GM18858 (cell line): ENCODE measurements around the gene MYBBP1A.

Source experiments
- ATAC-seq: cut with Tn5 transposase; IDR thresholded peaks from one replicate; pipeline ENCODE4 v1.9.1; 2021; ENCODE audit not compliant: unreplicated experiment

Gene MYBBP1A

DNA sequence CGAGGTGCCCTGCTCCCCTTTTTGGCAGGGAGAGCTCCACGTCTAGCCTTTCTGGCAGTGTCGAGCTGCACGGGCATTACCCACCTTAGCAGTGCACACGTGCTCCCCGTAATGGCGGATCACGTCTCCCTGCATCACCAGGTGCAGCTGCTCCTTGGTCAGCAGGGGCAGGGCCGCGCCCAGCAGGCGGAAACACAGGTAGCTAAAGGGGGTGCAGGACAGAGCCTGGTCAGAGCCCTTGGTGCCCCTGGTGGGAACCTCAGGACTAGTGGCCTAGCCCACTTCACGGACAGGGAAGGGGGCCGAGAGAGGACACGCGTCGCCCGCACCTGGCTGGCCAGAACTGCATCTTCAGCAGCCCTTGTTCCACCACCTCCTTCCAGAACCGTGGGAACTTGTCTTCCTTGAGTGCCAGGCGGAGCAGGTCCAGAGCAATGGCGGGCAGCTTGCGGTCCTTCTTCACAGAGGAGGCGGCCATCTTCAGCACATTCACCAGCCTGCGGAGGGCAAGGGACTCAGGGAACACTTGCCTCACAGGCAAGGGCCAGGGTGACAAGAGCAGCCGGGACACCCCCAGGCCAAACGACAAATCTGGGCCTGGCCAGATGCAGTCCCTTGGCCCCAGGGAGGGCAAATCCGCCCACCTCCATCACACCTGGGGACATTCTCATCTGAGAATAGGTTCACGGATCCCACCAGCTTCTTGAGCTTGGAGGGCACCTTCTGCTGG, 3.2 kb downstream of the MYBBP1A start:
- no peak for ATAC-seq

DNA sequence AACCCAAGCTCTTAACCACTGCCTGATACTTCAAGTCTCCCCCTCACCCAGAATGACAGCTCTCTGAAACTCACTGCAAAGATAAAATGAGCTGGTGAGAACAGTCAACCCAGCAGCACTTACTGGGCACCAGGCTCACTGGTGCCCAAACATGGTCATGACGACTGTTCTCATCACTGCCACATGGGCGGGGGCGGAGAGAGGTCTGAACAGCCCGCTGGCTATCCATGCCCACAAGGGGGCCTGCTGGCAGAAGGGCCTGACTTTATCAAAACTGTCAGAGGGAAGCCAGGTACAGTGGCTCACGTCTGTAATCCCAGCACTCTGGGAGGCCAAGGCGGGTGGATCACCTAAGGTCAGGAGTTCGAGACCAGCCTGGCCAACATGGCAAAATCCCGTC, 4.0 kb downstream of the MYBBP1A start:
- ATAC-seq: no peak

DNA sequence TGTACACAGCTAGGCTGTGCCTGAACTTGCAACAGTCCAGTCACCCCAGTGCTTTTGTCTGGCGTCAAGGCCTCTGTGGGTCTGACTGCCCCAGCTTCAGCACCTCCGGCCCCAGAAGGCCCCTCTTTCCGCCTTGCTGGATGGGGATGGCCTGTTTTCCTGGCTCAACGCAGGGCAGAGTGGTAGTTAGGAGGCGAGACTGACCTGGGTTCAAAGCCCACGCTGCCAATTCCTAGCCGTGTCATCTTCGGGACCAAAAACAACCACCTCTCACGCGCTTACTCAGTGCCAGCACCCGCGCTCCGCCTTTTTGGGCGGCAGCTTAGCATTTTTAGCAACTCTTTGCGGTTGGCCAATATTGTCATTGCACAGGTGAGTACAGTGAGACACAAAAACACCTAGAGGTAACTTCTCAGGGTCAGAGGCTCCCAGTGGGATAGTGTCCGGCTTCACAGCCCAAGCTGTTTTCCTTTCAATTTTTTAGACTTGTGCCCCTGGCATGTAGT, 4.6 kb downstream of the MYBBP1A start:
- no peak for ATAC-seq

DNA sequence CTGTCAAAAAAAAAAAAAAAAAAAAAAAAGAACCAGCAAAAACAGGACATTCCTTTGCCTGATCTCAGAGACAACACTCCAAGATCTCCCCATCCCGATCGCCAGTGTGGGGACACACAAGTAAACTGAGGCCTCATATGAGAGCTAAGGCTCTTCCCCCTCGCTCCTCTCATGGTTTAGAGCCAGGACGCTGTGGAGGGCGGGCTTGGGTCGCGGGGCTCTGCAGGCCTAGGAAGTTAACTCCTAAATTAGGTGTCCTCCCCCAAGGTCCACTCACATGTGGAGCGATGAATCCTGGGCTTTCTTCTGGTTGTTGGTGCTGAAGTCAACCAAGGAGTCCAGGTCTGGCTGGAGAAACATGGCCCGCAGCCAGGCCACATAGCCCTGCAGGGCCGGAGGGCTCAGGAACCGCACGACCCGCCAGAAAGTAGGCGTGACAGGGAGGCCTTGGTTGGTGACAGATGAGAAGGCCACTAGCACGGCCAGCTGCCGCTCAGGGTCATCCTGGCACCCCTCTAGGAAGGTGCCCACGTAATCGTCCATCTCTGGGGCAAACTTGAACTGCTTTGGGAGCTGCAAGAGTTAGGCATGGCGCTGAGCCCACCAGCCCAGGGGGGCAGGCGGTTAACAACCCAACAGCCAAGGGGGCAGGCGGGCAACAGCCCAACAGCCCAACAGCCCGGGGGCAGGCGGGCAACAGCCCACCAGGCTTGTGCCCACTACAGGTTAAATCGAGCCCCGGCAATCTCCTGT, 5.2 kb downstream of the MYBBP1A start:
- no peak for ATAC-seq

DNA sequence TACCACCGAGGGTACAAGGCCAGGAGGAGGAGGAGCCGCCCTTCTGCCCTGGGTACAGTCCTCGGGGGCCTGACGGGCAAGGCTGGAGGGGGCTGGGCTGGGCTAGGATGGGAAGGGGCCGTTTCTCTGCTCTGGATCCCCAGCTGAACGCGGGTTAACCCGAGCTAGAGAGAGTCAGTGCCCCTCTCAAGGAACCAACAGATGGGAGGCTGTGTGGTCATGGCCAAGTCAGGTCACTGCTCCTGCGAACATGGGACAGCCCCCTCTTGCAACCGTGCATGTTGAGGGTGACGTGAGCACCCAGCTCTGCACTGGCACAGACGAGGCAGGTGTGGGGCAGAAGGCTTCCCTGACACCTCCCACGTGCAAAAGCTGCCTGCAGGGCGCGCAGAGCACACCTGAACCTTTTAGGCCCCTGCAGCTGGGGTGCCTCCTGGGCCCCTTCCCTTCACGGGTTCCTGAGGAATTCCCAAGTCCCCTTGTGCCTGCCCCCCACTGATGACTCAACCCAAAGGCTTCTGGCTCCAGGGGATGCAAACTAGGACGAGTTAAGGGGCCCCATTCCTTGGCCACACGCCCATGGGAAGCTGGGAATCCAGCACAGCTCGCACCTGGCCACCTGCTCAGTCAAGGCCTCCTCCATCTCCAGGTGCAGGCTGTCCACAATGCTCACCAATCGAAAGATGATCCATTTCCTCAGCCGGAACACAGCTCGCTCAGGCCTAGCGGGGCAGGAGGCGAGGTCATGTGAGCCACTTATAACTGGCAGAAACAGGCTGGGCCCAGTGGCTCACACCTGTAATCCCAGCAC, 6.3 kb downstream of the MYBBP1A start:
- no peak for ATAC-seq

DNA sequence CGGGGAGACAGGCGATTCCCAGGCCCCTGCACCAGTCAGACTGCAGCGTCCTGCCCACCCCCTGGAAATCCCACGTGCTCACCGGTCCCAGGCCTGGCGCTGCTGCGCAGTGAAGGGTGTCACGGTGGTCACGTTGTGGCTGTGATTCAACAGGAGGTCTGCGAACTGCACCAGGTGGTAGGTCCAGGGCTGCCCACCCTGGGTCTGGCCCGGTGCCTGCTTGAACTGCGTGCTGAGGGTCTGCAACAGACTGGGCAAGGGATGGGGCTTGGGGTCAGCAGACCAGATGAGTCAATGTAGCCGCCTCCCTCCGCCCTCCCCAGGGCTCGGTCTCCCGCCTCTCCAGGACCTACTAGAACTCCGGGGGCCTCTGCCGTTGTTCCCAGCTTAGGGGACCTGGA, 7.1 kb downstream of the MYBBP1A start:
- ATAC-seq: no peak

DNA sequence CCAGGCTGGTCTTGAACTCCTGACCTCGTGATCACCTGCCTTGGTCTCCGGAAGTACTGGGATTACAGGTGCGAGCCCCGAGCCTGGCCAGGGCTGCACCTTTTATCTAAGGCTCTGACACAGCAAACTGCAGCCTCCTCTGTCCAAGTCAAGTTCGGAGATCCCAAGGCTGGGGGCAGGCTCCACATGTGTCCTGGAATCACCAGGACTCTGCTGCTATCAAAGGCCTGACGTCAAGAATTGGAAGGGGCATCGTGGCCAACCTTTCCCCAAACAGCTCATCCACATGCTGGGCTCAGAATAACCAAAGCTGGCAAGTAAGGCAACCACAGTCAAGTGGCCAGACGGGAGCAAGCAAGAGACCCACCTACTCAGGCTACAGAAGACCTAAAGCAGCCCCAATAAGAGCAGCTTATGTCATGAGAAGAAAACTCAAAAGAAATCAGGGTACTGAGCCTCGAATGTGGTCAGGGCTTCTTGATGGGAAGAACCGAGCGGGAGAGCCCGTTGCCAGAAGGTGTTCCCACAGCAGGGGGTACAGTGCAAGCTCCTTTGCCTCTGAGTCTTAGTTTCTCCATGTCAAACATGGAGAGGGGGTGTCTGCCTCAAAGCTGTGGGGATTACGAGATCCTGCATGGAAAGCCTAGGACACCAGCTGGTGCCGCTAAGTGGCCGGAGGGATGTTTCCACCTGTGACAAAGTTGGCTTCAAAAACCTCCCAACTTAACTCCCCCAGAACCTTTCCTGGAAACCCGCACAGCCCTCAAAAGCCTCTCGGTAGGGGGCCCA, 7.9 kb downstream of the MYBBP1A start:
- ATAC-seq: no peak

DNA sequence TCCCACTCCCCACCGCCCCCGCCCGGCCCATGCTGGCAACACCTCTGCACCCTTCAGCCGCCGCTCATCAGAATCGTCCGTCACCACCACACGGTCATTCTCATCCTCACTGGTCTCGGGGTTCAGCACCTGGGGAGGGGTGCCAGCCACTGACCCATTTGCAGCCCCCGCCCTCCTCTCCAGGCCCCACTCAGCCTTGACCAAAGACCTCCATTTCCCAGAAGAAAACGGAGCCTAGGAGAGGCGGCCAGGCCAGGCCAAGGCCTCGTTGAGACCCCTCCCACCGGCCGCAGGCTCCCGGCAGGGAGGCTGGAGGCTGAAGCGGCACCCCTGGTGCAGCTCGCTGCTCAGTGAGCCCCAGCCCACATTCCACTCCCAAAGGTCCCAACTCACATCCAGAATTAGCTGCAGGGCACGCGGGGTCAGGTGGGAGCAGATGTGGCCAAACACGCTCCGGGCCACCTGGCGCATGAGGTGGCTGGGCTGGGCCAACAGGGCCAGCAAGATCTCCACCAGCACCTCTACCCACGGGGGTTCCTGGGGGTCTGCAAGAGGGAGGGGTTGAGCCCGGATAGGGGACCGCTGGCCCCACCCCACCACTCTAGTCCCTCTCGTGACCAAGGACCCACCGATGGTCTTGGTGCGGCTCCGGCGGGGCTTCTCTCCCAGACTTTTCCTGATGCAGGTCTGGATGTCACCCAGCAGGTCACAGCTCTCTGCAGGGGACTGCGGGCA, 9.8 kb downstream of the MYBBP1A start:
- no peak for ATAC-seq

DNA sequence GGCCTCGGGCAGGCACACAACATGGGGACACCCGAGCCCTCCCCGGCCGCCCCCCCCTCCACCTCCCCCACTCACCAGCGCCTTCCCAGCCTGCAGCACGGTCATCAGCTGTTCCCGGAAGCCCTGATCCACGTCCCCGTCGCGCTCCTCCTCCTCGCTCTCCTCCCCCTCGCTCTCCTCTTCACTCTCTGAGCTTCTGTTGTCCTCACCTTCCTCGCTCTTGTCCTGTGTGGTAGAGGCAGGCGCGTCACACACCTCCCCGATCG, 10.3 kb downstream of the MYBBP1A start:
- ATAC-seq: no peak

DNA sequence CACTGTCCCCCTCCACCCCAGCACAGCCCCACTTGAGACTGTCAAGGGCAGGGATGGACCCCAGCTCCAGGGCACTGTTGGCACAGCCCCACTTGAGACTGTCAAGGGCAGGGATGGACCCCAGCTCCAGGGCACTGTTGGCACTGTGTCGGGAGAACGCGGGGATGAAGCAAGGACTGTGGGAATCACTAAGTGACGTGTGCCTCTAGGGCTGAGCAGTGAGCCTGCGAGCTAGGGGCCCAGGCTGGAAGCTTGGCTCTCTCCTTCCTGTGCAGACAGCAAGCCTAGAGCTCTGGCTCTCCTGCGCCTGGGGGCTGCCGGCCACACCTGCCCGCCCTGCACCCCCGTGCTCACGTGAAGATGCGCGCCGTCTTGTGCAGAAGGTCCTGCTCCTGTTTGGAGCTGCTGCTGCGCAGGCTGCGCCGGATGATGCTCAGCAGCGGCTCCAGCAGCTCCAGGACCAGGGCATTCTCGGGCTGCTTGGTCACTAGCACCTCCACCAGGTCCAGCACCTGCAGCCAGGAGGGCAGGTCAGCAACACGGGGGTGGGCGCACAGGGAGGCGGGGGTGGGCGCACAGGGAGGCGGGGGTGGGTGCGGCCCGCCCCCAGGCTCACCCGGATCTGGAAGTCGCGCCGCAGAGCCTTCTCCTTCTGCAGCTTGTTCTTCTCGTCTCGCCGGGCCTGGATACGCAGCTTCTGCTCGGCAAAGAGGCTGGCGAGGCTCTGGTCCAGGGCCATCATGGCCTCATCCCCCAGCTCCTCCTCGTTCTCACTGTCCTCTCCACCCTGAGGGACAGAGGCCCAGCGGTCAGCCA, 10.8 kb downstream of the MYBBP1A start:
- ATAC-seq: no peak

DNA sequence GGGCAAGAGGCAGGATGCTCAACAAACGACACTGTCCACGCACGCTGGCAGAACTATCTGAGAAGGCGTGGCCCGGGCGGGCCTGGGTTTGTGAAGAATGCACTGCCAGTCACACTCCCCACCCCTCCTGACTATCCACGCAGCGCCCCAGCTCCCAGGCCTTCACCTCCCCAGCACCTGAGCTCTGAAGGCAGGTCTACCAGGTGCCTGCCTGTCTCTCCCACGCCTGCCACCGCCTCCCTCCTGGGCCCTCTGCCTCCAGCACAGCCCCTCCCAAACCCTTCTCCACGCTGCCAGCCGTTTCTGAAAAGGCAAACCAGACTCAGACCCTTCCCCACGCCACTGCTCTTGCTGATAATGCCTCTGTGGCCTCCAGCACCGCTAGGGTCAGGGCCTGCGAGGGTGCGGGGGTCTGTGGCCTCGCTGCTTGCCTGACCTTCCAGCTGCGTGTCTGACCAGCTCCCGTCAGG, 11.6 kb downstream of the MYBBP1A start:
- ATAC-seq: no peak

DNA sequence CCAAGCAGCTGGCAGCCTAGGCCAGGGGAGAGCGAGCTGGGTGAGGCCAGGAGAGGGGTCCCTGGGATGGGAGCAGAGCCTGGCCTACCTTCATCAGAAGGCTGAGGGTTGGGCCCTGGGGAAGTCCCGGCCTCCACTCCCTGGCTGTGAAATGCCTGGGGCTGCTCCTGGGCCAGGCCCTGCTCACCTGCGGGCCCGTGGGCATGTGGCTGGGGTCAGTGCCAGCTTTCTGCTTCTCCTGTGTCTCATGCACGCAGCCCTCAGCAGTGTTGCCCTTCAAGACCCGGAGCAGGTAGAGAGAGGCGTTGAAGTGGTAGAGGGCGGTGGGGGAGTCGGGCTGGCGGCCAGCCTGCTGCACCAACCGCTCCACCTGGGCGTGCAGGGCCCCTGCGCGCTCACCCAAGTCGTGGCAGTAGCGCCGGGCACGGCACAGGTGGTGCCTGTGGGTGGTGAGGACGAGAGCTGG, 12.4 kb downstream of the MYBBP1A start:
- no peak for ATAC-seq

DNA sequence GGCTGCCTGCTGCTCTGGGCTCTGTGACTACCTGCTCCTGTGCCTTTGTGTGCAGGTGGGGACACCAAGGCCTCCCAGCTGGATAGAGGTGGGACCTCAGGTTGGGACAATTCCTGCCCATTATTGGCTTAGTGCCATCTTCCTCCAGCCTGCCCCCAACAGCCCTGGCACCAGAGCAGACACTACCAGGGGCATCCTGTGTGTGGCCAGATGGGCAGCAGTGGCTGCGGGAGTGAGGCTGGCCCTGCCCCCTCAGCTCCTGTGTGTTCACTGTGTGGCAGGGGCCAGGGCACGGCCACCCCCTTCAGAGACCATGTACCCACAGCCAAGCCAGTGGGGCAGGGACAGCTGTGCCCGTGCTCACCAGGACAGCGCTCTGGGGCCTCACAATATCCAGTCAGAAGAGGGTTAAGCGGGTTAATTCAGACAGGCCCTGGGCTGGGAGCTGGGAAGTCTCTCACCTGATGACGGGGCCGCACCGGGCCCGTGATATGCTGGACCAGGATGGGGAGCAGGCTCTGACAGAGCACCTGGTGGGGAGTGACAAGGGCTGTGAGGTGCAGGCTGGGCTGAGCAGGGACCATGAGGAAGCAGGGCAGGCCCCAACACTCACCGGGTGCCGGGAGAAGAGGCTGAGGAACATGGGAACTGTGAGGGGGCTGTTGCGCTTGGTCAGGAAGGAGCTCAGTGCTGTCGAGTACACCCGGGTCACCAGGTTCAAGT, 13.0 kb downstream of the MYBBP1A start:
- no peak for ATAC-seq

DNA sequence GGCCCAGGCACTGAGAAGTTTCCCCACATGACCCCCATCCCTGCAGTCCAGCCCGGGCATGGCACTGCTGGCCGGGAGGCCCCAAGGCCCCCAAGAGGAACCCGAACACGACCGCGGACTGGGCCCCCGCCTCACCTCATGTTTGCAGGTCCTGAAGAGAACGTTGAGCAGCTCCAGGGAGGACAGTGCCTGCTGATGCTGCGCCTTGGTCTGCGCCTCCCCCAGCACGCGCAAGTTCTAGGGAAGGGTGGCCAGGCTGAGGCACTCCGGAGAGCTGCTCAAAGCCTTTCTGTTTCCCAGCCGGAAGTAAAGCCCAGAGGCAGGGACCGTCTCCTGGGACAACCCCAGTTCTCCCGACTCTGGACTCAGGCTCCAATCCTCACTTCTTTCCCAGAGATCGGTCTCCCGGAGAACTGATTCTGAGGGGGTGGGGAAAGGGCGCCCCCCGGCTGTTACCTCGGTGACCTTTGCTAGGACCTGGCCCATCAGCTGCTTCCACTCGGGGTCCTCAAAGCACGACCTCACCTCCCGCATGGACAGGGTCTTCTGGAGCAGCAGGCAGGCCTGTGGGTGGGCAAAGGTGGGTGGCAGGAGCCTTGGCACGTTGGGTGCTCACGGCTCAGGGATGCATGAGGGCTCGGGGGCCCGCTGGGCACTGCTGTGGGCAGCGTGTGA, 13.7 kb downstream of the MYBBP1A start:
- ATAC-seq: no peak

DNA sequence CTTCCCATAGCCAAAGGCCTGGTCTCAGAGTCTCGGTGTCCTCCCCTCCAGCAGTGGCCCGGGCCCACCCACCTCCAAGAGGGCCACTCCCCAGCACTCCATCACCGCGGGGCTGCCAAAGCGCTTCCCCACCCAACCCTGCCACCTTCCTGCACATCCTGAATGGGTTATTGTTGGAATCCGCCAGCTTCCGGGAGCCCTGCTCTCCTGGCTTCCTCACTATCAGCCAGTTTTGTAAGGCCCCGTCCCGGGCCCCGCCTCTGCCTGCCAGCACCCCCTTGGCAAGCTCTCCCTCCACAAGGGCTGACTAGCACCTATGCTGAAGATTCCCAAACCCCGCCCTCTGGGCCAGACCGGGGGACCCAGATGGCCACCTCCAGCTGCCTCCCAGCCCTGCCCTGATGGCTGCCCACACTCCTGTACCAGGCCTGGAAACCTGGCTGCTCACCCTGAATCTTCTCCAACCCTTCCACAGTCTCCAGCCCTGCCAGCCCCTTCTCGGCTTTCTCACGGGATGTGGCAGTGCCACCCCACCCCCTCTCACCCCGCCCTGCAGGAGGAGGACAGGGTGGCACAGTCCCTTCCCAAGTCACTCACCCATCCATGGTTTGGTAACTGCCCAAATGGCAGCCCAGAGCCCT, 14.4 kb downstream of the MYBBP1A start:
- ATAC-seq: no peak

DNA sequence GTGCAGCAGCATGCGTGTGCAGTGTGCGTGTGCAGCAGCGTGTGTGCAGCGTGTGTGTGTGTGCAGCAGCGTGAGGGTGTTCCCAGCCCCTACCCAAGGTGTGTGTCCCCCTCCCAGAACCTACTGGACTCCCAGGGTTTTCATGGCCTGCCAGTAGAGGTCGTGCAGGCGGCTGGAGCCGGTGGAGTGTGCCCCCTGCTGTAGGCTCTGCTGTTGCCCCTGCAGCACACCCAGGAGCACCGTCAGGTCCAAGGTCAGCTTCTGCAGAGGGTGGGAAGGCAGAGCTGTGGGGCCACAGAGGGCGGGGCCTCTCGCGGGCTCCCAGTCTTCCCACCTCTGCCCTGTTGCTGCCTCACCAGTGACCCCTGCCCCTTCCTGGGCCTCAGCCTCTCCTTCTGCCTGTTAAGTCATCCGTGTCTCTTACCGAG, 14.9 kb downstream of the MYBBP1A start:
- no peak for ATAC-seq

DNA sequence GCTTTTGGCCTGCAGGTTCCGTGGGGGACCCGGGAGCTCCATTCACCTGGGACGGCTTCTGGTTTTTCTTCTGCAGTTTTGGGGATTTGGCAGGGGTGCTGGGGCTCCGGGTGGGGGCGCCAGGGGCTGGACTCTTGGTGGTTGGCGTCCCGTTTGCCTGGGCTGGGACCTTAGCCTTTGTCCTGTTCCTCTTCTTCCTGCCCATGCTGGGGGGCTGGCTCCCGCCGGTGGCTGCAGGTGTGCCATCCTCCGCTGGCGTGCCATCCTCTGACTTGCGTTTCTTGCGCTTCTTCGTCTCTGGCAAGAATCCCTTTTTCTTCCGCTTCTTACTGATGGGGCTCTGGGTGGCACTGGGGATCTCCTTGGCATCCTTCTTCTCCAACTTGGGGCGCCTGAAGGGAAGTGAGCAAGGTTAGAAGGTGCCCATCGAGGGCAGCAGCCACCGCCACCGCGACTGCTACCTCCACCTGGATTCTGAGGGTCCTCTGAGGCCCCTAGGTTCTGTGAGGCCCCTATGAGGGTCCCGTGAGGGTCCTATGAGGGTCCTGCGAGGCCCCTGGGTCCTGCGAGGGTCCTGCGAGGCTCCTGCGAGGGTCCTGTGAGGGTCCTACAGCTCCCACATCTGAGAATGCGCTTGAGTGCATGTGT, 15.5 kb downstream of the MYBBP1A start:
- no peak for ATAC-seq
